Naive thymus-derived CD4-positive, alpha-beta T cell (primary cell): ENCODE measurements around the gene UBXN1. TPM values are rescaled to one million over a fixed set of nuclear protein-coding genes. Genes with fewer than 3 reads are reported as not detected.

Experiments
- ATAC-seq: fragments of 150-1000 bp; cut with Tn5 transposase; 2 replicates; pipeline ENCODE4 v1.10.0; 2021; ENCODE audit warnings: mild to moderate bottlenecking, moderate library complexity
- CTCF ChIA-PET: fragments of 350-600 bp; sonication (Branson Sonifier 250); formaldehyde crosslinking; loops from one replicate; lab custom pipeline; 2021; ENCODE audit warnings: antibody characterized with exemption; lab: Charles Lee
- POLR2A ChIA-PET: fragments of 350-600 bp; sonication (Branson Sonifier 250); formaldehyde crosslinking; loops from one replicate; lab custom pipeline; 2021; ENCODE audit warnings: antibody characterized with exemption, inconsistent platforms; lab: Charles Lee
- DNase-seq, 9 donors: peaks; one replicate each; pipeline versions ENCODE4 v3.0.0 to v3.0.0-alpha.2; 2020 to 2022; ENCODE audit warnings: mixed read lengths in 1 of 9
- H3K27ac ChIP-seq: one replicate; pipeline ENCODE4 v1.7.0; 2013; ENCODE audit warnings: mild to moderate bottlenecking, low read depth, low read length, moderate library complexity
- H3K27me3 ChIP-seq, 2 donors: one replicate each; pipeline ENCODE4 v1.7.0; 2013; ENCODE audit warnings: low read length in 2 of 2, mild to moderate bottlenecking in 2 of 2, moderate library complexity in 2 of 2; ENCODE audit not compliant: control insufficient read depth in 2 of 2, insufficient read depth in 2 of 2
- H3K36me3 ChIP-seq, 3 experiments: 1 replicate in 2 of 3; 2 replicates in 1 of 3; pipeline ENCODE4 v1.7.0; 2013; ENCODE audit warnings: low read length in 3 of 3, mild to moderate bottlenecking in 3 of 3, moderate library complexity in 1 of 3; ENCODE audit not compliant: insufficient read depth in 3 of 3, control insufficient read depth in 2 of 3
- H3K4me1 ChIP-seq, 2 donors: one replicate each; pipeline ENCODE4 v1.7.0; 2013; ENCODE audit warnings: low read length in 2 of 2, mild to moderate bottlenecking in 2 of 2, moderate library complexity in 1 of 2; ENCODE audit not compliant: control insufficient read depth in 2 of 2, insufficient read depth in 2 of 2
- H3K4me3 ChIP-seq: 2 replicates; pipeline ENCODE4 v1.7.0; 2013; ENCODE audit warnings: mild to moderate bottlenecking, low read length
- H3K9me3 ChIP-seq, 3 experiments: 1 replicate in 2 of 3; 2 replicates in 1 of 3; pipeline ENCODE4 v1.7.0; 2013; ENCODE audit warnings: low read length in 3 of 3; ENCODE audit not compliant: control insufficient read depth in 2 of 3
- H3K27ac Mint-ChIP-seq, 9 donors: one replicate each; pipeline ENCODE4 v1.8.0; 2020 to 2022; ENCODE audit warnings: mixed read lengths in 9 of 9, mild to moderate bottlenecking in 8 of 9, moderate library complexity in 5 of 9, inconsistent platforms in 2 of 9
- H3K27me3 Mint-ChIP-seq, 5 donors: one replicate each; pipeline ENCODE4 v1.8.0; 2021 to 2022; ENCODE audit warnings: mixed read lengths in 5 of 5, mild to moderate bottlenecking in 1 of 5
- H3K36me3 Mint-ChIP-seq, 5 donors: one replicate each; pipeline ENCODE4 v1.8.0; 2020 to 2022; ENCODE audit warnings: mixed read lengths in 5 of 5, mild to moderate bottlenecking in 3 of 5, inconsistent platforms in 1 of 5
- H3K4me1 Mint-ChIP-seq, 7 donors: one replicate each; pipeline ENCODE4 v1.8.0; 2020 to 2022; ENCODE audit warnings: mixed read lengths in 7 of 7, mild to moderate bottlenecking in 3 of 7, inconsistent platforms in 1 of 7
- H3K4me3 Mint-ChIP-seq, 10 donors: one replicate each; pipeline ENCODE4 v1.8.0; 2020 to 2022; ENCODE audit warnings: mild to moderate bottlenecking in 10 of 10, mixed read lengths in 10 of 10, moderate library complexity in 6 of 10, inconsistent platforms in 2 of 10
- H3K9me3 Mint-ChIP-seq, 11 donors: one replicate each; pipeline ENCODE4 v1.8.0; 2020 to 2022; ENCODE audit warnings: mixed read lengths in 11 of 11, mild to moderate bottlenecking in 4 of 11, inconsistent platforms in 1 of 11, moderate library complexity in 1 of 11
- intact Hi-C, 2 donors: fragments of 100-400 bp; cut with micrococcal nuclease; formaldehyde crosslinking; loops; one replicate each; pipeline ENCODE4 v1.15.1; 2023
- polyA plus RNA-seq, 2 donors: library from polyadenylated mRNA; unstranded; fragments of 300-500 nt; fragmentation: Illumina TruSeq; gene quantifications; one replicate each; pipeline ENCODE4 v1.2.3, GENCODE V29; 2021
- total RNA-seq, 6 experiments: library from RNA in 5 of 6; stranded (reverse) in 5 of 6; gene quantifications; 1 replicate in 5 of 6; 2 replicates in 1 of 6; pipeline ENCODE4 v1.2.3 and lab custom pipeline; 2021 to 2026

UBXN1 gene
- total and polyA plus RNA-seq, 7 experiments from 2014 or later: 114 to 256 (median 212) TPM

- H3K9me3 Mint-ChIP-seq: peaks cover 0 to 3% (median 0%) of the 10 kb centered on the region in 11 donors
- H3K27ac Mint-ChIP-seq: peak within 1 kb of the TSS; percentile 89 to 97 (median 93)
- peaks cover 0 to 23% (median 7%) of the 10 kb centered on the region in 5 donors for H3K36me3 Mint-ChIP-seq
- H3K9me3 ChIP-seq: no peaks in the 10 kb centered on the region
- POLR2A ChIA-PET: interaction anchor here (0.5 to 14.8 kb wide), 60 partner anchors 8 to 1753 kb away, joined by 3 to 332 read pairs (median 5); partner anchors contain the start of genes B3GAT3, BSCL2, EEF1G and EML3
- H3K27me3 ChIP-seq: no peaks in the 10 kb centered on the region
- peak within 1 kb of the TSS; percentile 85 for H3K27ac ChIP-seq
- intact Hi-C loops: loop anchor here (1.0 to 2.0 kb wide), 11 partner anchors 12 to 74 kb away; partner anchors contain the start of genes EML3 (in 2 of the 2), GANAB (in 2 of the 2), INTS5 (in 2 of the 2) and HNRNPUL2 (in 1 of the 2)
- ATAC-seq (peak; percentile 97), DNase-seq (peak; percentile 90 to 99 (median 95))
- peaks cover 13 to 45% (median 32%) of the 10 kb centered on the region in 7 donors for H3K4me1 Mint-ChIP-seq
- peaks cover 0 to 25% (median 3%) of the 10 kb centered on the region in 3 experiments for H3K36me3 ChIP-seq
- CTCF ChIA-PET: interaction anchor here (0.6 to 2.2 kb wide), 21 partner anchors 9 to 240 kb away, joined by 3 to 17 read pairs (median 3); partner anchors contain the start of genes B3GAT3, EML3, INTS5 and ROM1
- peaks cover 16 to 21% of the 10 kb centered on the region in 2 donors for H3K4me1 ChIP-seq
- H3K4me3 Mint-ChIP-seq: peak within 1 kb of the TSS; percentile 93 to 98 (median 96)
- H3K4me3 ChIP-seq: peak within 1 kb of the TSS; percentile 85
- H3K27me3 Mint-ChIP-seq: no peaks in the 10 kb centered on the region
Measured at GRCh38 chr11:62665075-62665598, 13.7 kb downstream of the UBXN1 start, which contains the start of the genes C11orf98 and CSKMT. TSS of gene C11orf98 (minus strand) at chr11:62665210. CDS start at chr11:62665169, 41 bp downstream. TSS of gene CSKMT (plus strand) at chr11:62665312. CDS start at chr11:62665880, 568 bp downstream.

- peaks cover 0 to 25% (median 3%) of the 10 kb centered on the region in 3 experiments for H3K36me3 ChIP-seq
- peaks cover 0 to 3% (median 0%) of the 10 kb centered on the region in 11 donors for H3K9me3 Mint-ChIP-seq
- POLR2A ChIA-PET: interaction anchor here (0.5 to 14.8 kb wide), 56 partner anchors 7 to 1653 kb away, joined by 3 to 332 read pairs (median 5); partner anchors contain the start of genes B3GAT3, BSCL2, EEF1G and EML3
- H3K4me1 ChIP-seq: peaks cover 16 to 21% of the 10 kb centered on the region in 2 donors
- H3K4me3 Mint-ChIP-seq: peak overlapping the region; percentile 93 to 98 (median 96)
- CTCF ChIA-PET: interaction anchor here (0.6 to 2.2 kb wide), 18 partner anchors 9 to 240 kb away, joined by 3 to 17 read pairs (median 4); partner anchors contain the start of genes B3GAT3, EML3, INTS5 and ROM1
- H3K36me3 Mint-ChIP-seq: peaks cover 0 to 23% (median 7%) of the 10 kb centered on the region in 5 donors
- DNase-seq (peak in 1 of 9 donors; percentile 65), ATAC-seq (peak; percentile 65)
- H3K27me3 ChIP-seq: no peaks in the 10 kb centered on the region
- H3K27ac ChIP-seq: peak overlapping the region; percentile 85
- no peaks in the 10 kb centered on the region for H3K9me3 ChIP-seq
- no peaks in the 10 kb centered on the region for H3K27me3 Mint-ChIP-seq
- H3K27ac Mint-ChIP-seq: peak overlapping the region; percentile 89 to 97 (median 93)
- H3K4me3 ChIP-seq: peak overlapping the region; percentile 85
- H3K4me1 Mint-ChIP-seq: peaks cover 13 to 40% (median 29%) of the 10 kb centered on the region in 7 donors
- intact Hi-C loops: loop anchor here (1.0 to 2.0 kb wide), 11 partner anchors 11 to 73 kb away; partner anchors contain the start of genes EML3 (in 2 of the 2), GANAB (in 2 of the 2), INTS5 (in 2 of the 2) and TUT1 (in 2 of the 2)
Measured at GRCh38 chr11:62664405-62665074, 14.3 kb downstream of the UBXN1 start.

- intact Hi-C loops: no loop called here
- Histone ChIP-seq H3K4me3 (no peak overlapping the region), H3K9me3 (no peaks in the 10 kb centered on the region), H3K4me1 (peaks cover 6 to 7% of the 10 kb centered on the region in 2 donors), H3K27me3 (no peaks in the 10 kb centered on the region), H3K36me3 (peaks cover 0 to 3% (median 0%) of the 10 kb centered on the region in 3 experiments), H3K27ac (no peak overlapping the region)
- peaks cover 11 to 17% (median 13%) of the 10 kb centered on the region in 7 donors for H3K4me1 Mint-ChIP-seq
- peak overlapping the region in 1 of 9 donors; percentile 36 for H3K27ac Mint-ChIP-seq
- ATAC-seq (no peak), DNase-seq (no peak)
- H3K27me3 Mint-ChIP-seq: no peaks in the 10 kb centered on the region
- no peak overlapping the region for H3K4me3 Mint-ChIP-seq
- ChIA-PET CTCF (interaction anchor here (0.8 to 1.4 kb wide), 2 partner anchors 19 to 45 kb away, joined by 3 read pairs; partner anchors contain the start of gene EML3), POLR2A (interaction anchor here (0.6 to 2.3 kb wide), 15 partner anchors 9 to 97 kb away, joined by 3 to 17 read pairs (median 4); partner anchors contain the start of genes C11orf98, CSKMT, GANAB and HNRNPUL2)
- peaks cover 0 to 9% (median 0%) of the 10 kb centered on the region in 11 donors for H3K9me3 Mint-ChIP-seq
- H3K36me3 Mint-ChIP-seq: peaks cover 0 to 1% (median 0%) of the 10 kb centered on the region in 5 donors
Measured at GRCh38 chr11:62656796-62657429, 22.0 kb downstream of the UBXN1 start.

GRCh38 chr11:62654297-62654696 lies 24.6 kb downstream of the UBXN1 start:
- Mint-ChIP-seq H3K9me3 (peaks cover 0 to 9% (median 0%) of the 10 kb centered on the region in 11 donors), H3K4me3 (peak overlapping the region; percentile 16 to 72 (median 48)), H3K27ac (peak overlapping the region in 8 of 9 donors; percentile 20 to 97 (median 74)), H3K27me3 (no peaks in the 10 kb centered on the region), H3K36me3 (peaks cover 0 to 7% (median 0%) of the 10 kb centered on the region in 5 donors), H3K4me1 (peaks cover 11 to 34% (median 22%) of the 10 kb centered on the region in 7 donors)
- POLR2A ChIA-PET: interaction anchor here (0.7 to 4.0 kb wide), 11 partner anchors 9 to 227 kb away, joined by 3 to 119 read pairs (median 7); partner anchors contain the start of genes B3GAT3, C11orf98, CSKMT and EML3
- DNase-seq (no peak), ATAC-seq (no peak)
- CTCF ChIA-PET: interaction anchor here (0.7 to 2.0 kb wide), 3 partner anchors 11 to 195 kb away, joined by 3 to 10 read pairs (median 6); partner anchors contain the start of genes C11orf98 and CSKMT
- H3K36me3 ChIP-seq: peaks cover 0 to 9% (median 0%) of the 10 kb centered on the region in 3 experiments
- H3K4me3 ChIP-seq: no peak overlapping the region
- no peaks in the 10 kb centered on the region for H3K9me3 ChIP-seq
- peaks cover 10 to 13% of the 10 kb centered on the region in 2 donors for H3K4me1 ChIP-seq
- intact Hi-C loops: no loop called here
- no peaks in the 10 kb centered on the region for H3K27me3 ChIP-seq
- no peak overlapping the region for H3K27ac ChIP-seq

GRCh38 chr11:62652161-62653006 lies 26.5 kb downstream of the UBXN1 start:
- Histone ChIP-seq H3K4me1 (peaks cover 13 to 16% of the 10 kb centered on the region in 2 donors), H3K36me3 (peaks cover 0 to 22% (median 0%) of the 10 kb centered on the region in 3 experiments), H3K27ac (peak overlapping the region; percentile 95), H3K9me3 (no peaks in the 10 kb centered on the region), H3K4me3 (peak overlapping the region; percentile 87), H3K27me3 (no peaks in the 10 kb centered on the region)
- Mint-ChIP-seq H3K36me3 (peaks cover 0 to 8% (median 0%) of the 10 kb centered on the region in 5 donors), H3K27me3 (no peaks in the 10 kb centered on the region), H3K4me3 (peak overlapping the region; percentile 75 to 94 (median 90)), H3K27ac (peak overlapping the region; percentile 88 to 98 (median 96)), H3K4me1 (peaks cover 11 to 36% (median 22%) of the 10 kb centered on the region in 7 donors), H3K9me3 (peaks cover 0 to 9% (median 0%) of the 10 kb centered on the region in 11 donors)
- intact Hi-C loops: loop anchor here (1.0 to 2.0 kb wide), 11 partner anchors 7 to 78 kb away; partner anchors contain the start of genes C11orf98 (in 2 of the 2), CSKMT (in 2 of the 2), TUT1 (in 2 of the 2) and UBXN1 (in 2 of the 2)
- POLR2A ChIA-PET: interaction anchor here (0.6 to 21.6 kb wide), 41 partner anchors 9 to 253 kb away, joined by 3 to 332 read pairs (median 4); partner anchors contain the start of genes B3GAT3, BSCL2, C11orf98 and CSKMT
- CTCF ChIA-PET: interaction anchor here (1.3 kb wide), 1 partner anchor 12 kb away, joined by 4 read pairs; no protein-coding TSS in a partner anchor
- ATAC-seq (no peak), DNase-seq (peak in 4 of 9 donors; percentile 13 to 59 (median 22))
